Stimulated activated CD4-positive, alpha-beta T cell treated with anti-CD3 and anti-CD28 coated beads, Interleukin-1b, Interleukin-23, amount 100 ng/mL, for 48 hours (primary cell): ENCODE data around the gene ARL9.

Source experiments
- DNase-seq: peaks from one replicate; pipeline ENCODE4 v3.0.0-alpha.2; 2020

The ARL9 gene, protein sequence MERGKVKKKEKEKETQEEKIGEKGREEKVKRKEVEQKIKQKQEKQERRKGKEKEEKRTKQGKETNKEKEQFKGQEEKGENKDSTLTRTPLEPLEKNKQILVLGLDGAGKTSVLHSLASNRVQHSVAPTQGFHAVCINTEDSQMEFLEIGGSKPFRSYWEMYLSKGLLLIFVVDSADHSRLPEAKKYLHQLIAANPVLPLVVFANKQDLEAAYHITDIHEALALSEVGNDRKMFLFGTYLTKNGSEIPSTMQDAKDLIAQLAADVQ

DNA sequence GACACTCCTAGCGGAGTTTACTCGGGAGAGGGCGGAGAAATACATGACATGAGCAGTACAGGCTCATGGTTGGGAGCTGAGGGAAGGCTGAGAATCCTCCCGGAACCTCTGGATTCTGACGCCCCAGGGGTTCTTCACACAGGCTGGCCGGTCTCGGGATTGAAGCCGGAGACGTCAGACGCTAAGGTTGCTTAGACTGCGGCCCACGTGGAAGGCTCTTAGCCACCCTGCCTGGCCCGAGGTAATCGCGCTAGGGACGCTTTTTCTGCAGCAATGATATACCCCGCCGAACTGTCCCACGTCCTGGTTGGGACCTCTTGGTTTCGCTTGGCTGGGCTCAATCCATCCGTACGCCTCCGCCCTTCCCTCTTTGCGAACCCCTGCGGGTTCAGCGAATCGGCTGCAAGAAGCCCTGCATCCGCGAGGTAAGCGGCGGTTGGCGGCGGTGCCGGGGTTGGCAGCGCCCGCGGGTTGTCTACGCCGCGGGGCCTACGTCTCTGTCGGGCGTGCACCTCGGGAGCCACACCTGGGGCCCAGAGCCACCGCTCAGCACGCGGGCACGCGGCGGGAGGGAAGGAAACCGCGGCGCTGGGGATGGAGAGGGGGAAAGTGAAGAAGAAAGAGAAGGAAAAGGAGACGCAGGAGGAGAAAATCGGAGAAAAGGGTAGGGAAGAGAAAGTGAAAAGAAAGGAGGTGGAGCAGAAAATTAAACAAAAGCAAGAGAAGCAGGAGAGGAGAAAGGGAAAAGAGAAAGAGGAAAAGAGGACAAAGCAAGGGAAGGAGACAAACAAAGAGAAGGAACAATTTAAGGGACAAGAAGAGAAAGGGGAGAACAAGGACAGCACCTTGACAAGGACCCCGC, at the start of gene ARL9:
TSS of gene ARL9 (plus strand) at position 523 of the 862 bp plus-strand sequence. CDS start at position 595, 72 bp downstream.
- peak; percentile 57 for DNase-seq

DNA sequence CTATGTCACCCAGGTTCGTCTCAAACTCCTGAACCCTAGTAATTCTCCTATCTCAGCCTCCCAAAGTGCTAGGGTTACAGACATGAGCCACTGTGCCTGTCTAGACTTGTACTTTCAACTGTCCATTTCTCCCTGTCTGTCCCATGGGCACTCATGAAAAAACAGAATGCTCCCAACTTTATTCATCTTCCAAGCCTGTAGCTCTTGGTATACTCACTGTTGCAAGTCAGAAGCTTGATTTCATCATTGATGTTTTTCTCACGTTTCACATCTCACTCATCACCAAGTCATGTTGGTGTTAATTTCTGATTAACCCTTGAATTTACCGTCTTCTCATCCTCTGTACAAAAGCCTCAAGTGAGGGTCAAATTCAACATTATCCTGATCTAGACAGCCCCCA, 45.5 kb upstream of the ARL9 start:
- no peak for DNase-seq

DNA sequence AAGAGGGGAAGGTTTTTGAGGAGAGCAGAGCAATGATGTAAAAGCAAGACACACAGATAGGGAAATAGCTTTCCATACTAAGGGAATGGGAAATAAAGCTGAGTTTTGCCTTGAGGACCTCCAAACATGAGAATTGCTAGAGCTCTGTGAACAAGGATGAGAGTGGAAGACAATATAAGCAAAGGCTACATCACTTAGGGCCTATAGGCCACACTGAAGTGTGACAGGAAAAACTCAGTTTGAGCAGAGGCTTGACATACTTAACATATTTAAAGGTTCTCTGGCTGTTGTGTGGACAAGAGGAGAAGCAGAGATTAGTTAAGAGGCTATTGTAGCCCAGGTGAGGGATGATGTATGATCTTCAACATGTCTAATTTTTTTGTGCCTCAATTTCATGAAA, 43.4 kb upstream of the ARL9 start:
- DNase-seq, result no peak

DNA sequence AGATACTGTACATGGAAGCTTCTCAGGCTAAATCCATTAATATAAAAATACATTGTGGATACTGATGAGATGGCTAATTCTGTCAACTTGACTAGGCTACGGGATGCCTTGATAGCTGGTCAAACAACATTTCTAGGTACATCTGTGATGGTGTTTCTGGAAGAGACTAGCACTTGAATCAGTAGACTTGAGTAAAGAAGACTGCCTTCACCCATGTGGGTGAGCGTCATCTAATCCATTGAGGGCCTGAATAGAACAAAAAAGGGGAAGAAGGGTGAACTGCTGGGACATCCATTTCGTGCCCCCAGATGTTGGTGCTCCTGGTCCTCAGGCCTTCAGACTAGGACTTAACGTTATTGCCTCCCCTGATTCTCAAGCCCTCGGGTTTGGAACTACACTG, 41.9 kb upstream of the ARL9 start:
- DNase-seq, result no peak

DNA sequence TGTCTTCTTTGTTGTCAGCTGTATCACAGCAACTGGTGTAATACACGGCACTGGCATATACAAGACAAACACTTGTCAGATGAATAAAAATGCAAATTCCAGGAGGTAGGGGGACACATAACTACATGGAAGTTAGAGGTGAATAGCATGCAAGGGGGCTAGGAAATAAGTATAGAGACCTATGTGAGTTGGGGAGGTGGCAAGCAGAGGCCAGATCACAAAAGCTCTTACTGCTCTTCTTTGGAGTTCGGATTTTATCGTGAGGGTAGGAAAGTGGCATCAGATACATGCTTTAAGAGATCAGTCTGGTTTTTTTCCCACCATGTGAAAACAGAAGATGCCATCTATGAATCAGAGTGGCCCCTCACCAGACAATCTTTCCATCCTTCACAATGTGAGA, 41.0 kb upstream of the ARL9 start:
- no peak for DNase-seq

DNA sequence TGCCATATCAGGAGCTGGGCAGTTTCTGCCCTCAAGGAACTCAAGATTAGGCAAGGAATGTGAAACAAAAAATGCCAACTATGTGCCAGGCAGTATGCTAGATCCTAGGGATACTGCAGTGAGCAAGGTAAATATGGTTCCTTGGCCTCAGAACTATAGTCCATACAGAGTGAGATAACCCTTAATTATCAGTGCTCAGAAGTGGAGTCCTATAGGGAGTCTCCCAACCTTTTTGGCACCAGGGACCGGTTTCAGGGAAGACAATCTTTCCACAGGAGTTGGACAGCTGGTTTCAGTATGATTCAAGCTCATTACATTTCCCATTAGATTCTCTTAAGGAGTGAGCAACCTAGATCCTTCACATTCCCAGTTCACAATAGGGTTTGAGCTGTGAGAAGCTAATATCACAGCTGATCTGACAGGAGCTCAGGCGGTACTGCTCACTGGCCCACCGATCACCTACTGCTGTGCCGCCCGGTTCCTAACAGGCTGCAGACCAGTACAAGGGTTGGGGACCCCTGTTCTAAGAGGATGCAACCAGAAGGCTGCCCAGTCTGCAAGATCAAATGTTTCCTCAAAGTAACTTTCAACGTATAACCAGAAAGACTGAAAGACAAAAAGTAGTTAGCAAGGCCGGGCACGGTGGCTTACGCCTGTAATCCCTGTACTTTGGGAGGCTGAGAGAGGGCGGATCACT, 39.8 kb upstream of the ARL9 start:
- DNase-seq, result no peak

DNA sequence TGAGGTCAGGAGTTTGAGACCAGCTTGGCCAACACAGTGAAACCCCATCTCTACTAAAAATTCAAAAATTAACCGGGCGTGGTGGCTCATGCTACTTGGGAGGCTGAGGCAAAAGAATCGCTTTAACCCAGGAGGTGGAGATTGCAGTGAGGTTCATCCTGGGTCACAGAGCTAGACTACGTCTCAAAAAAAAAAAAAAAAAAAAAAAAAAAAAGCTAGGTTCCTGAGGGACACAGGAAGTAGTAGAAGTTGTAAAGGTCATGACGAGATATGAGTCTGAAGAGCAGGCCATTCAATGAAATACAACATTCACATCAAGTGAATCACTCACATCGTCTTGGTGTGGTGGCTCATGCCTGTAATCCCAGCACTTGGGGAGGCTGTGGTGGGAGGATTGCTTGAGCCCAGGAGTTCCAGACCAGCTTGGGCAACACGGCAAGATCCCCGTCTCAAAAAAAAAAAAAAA, 39.3 kb upstream of the ARL9 start:
- peak; percentile 39 for DNase-seq

DNA sequence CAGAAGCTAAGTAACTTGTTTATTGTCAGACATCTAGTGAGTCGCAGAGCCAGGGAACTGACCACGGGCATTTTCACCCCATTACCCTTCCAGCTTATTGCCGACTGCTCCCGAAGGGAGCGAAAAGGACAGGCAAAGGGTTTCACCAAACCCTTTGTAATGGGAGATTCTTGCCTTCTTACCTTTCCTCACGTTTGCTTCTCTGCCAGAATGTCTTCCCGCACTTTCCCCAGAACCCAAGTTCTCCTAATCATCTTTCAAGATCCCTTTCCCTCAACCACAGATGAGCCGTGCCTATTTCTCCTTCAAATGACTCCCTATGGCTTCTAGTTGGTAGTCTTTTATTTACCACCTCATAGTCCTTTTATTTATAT, 38.7 kb upstream of the ARL9 start:
- no peak for DNase-seq

DNA sequence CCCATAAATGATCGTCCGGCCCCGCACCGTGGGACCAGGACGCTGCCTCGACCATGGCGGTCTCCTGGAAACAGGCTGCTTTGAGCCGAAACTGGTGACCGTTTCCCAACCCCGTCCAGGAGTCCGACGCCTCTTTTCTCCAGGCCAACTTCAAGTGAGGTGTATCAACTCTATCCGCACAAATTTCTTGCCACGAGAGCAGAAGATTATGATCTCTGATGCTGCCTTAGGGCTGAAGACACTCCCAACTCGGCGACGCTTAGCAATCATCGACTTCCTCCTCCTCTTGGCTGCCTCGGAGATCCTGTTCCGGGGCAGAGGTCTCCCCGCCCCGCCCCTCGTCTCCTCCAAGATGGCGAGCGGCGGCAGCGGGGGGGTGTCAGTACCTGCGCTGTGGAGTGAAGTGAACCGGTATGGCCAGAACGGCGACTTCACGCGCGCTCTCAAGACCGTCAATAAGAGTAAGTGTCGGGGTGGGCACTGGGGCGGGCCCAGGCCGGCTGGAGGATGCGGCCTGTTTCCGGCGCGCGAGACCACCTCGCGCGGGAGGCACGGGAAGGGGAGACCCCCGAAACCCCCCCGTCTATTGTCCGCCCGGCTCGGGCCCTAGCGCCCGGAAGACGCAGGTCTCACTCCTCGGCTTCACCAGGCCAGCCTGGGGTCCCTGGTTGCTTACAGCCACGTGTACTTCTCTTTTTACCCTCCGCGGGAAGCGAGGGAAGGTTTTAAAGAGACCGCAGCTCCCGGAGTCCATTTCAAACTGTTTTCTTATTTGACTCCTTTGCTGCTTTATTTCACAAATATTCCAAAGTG, 38.1 kb upstream of the ARL9 start, which contains the start of gene SRP72:
TSS of gene SRP72 (plus strand) at position 334 of the 813 bp plus-strand sequence. CDS start at position 353, 19 bp downstream.
- DNase-seq, result peak; percentile 89

DNA sequence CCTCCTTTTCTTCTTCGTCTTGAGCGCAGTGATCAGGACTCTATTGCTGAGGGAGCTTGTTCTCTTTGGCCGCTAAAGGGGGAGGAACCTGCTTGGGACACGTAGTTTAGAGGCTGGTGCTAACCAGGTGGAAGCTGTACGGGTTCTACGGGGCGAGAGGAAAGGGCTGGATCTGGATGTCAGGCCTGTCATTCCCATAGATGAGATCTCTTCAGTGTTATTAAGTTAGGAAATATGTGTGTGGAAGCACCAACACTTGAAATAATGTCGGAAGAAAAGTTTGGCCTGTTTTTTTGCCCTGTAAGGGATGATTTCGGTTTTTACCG, 37.5 kb upstream of the ARL9 start:
- DNase-seq, result peak; percentile 12

DNA sequence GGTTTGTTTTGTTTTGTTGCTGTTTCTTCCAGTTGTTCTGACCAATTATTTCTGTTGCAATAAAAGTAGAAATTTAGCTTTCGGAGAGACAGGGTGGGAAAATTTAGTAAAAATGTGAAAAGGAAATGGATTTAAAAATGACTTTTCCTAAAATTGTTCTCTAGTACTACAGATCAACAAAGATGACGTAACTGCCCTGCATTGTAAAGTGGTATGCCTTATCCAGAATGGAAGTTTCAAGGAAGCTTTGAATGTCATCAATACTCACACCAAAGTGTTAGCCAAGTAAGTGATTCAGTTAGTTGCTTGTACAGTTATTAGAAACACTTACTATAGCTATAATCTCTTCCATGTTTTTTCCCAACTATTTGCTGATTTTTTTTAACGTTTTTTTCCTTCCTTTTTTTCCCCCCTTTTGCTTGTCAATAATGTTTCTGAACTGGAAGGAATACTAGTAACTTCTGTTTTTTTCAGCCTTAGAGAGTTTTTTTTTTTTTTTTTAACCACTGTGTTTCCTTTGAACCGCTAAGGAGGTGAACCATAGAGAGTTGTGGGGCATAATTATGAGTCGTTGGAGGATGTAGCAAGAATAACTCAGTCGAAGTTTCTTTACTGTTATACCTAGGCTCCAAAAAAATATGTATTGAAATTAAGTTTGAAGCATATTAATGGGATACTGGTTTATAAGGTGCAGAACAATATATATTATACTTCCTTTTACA, 35.9 kb upstream of the ARL9 start:
- no peak for DNase-seq

DNA sequence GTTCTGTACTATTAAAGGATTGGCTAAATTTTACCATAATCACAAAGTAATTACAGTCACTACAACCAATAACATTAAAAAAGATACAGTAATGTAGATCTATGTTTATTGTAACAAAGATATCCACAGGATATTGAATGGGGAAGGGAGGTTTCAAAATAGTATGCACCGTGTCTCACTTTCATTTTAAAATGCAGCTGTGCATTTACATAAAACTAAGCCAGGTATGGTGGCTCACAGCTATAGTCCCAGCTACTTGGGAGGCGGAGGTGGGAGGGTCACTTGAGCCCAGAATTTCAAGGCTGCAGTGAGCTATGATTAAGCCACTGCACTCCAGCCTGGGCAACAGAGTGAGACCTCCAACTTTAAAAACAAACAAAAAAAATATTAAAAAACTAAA, 29.7 kb upstream of the ARL9 start:
- no peak for DNase-seq

DNA sequence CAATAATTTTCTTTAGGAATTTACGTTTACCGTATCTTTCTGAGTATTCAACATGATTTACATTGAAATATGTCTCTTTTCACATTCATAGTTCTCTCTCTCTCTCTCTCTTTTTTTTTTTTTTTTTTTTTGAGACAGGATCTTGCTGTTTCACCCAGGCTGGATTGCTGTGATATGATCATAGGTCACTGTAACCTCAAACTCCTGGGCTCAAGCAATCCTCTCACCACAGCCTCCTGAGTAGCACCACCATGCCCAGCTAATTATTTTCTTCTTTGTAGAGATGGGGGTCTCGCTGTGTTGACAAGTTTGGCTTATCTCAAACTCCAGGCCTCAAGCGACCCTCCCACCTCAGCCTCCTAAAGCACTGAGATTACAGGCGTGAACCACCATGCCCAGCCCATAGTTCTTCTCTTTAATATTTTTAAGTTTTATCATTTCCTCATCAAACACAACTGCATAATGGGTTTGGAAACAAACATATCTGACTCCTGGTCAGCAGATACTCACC, 28.3 kb upstream of the ARL9 start:
- no peak for DNase-seq

DNA sequence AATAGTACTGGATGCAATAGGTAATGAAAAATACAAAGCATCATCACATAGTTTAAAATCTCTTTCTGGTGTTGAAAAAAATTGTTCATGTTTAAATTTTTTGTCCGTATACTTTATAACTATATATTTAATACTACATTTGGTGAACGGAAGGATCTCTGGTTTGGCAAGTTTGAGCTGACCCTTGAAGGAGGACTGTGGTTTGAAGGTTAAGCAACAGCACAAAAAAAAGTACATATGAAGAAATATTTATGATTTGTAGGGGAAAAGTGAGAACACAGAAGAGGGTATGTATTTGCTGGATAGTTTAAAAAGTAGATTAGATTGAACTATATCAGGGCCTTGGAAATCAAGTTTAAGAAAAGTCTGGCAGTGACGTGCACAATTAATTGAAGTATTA, 24.9 kb upstream of the ARL9 start:
- no peak for DNase-seq

DNA sequence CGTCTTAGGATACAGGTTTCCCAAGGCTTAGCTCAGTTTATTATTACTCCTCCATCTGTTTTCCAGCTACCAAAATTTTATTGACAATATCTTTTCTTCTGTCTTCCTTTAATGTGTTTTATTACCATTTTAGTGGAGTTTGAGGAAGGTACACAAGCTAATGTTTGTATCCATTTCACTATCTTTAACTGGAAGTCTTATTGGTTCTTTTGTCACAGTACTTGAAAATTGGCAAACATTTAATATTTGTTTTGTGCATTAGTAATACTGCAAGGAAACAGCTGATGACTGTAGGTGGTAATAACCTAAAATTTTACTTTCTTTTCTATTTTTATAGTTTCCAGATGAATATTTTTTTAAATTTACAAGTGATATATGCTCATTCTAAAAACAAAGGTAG, 9.3 kb upstream of the ARL9 start:
- DNase-seq, result no peak

DNA sequence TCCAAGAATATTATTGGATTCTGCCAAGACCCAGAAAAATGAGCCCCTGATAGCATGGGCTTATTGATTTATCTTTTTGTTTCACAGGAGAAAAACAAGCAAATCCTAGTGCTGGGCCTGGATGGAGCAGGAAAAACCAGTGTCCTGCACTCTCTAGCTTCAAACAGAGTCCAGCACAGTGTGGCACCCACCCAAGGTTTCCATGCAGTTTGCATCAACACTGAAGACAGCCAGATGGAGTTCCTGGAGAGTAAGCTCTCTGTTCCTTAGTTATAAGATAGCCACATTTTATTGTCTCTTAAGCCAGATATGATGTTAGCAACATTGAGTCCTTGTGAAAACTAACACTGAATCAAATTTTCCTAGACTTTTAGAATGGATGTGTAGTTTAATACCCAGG, 5.5 kb downstream of the ARL9 start:
- no peak for DNase-seq

DNA sequence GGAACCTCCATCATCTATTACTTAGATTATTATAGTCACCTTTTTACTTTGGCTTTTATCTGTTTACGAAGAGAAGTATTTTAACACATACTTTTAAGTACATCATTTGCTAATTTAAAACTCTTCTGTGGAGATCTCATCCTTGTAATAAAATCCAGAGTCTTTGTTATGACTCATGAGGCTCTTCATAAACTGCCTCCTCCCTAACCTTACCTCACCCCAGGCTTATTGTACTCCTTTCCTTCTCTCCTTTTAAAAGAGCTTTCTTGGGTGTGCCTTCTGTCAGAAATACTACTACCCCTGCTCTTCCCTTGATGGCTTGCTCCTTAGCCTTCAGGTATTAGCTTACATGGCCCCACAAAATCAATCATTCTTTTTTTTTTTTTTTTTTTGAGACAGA, 6.6 kb downstream of the ARL9 start:
- no peak for DNase-seq

DNA sequence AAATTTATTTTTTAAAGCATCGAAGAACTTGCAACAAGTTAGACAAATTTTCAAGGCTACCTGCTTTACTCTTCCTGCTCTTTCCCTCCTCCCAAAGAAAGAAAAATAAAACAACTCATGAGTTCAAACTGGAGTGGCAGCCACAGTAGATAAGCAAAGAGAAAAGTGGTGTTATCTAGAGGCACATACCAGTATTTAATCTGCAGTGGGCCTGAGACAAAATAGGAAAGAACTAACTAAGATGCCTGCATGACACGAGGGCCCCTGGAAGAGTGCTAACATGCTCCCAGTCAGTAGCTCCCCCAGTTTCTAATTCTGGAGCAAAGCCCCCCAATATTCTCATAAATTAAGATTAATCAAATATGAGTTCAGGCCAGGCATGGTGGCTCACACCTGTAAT, 7.9 kb downstream of the ARL9 start:
- DNase-seq, result no peak

DNA sequence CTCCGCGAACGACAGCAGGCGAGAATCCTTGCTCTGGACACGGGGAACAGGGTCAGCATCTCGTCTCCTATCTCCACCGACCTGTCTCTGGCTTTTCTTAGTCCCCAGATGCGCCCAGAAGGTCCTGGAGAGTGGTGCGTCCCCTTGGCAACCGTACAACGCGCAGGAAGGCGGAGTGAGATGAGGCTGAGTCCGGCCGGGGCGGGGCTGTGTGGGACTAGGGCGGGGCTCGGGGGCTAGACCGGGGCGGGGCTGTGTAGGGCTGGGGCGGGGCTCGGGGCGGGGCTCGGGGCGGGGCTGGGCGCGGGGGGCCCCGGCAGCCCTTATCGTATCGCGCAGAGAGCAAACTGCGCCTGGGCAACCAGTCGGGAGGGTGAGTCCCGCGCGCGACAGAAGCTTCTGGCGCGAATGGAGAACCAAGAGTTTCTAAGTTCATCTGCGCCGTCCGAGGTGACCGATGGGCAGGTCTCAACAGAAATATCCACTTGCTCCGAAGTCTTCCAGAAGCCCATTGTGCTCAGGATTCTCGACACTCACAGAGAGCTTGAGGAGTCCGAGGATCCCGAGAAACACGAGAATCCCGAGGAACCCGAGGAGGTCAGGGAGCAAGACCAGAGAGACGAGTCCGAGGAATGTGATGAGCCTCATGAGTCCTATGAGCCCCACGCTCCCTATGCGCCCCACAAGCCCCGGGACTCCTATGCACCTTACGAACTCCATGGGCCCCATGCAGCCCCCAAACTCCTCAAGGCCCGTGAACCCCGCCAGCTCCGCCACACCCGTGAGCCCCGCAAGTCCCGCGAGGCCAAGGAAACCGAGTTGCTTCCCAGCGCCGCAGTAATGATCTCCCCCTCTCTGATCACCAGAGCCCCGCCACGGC, 24.9 kb downstream of the ARL9 start:
- peak; percentile 85 for DNase-seq

DNA sequence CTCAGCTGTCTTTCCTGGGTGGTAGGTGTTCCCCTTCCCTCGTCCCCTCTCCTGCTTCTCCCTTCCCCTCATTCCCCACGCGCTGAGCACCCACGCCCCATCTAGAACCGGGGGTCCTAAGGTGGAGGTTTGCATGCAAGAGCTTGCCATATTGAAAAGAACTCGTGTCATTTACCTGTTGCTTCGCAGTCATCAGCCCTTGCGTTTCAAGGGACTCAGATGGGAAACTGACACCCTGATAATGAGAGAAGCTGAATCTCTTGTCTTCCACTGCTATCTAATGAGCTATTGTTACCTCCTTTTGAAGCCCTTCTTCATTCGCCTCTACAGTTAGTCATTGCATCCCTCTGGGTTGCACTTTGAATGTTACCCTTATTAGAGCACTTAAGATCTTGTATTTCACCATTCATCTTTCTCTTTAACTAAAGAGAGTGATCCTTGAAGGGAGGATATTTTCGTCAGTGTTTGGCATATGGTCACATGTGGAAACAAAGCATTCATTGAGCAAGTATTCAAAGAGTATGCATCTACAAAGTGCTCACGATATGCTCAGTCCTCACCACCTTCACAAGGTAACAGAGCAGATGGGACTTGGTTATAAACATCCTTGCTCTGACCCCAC, 25.7 kb downstream of the ARL9 start:
- DNase-seq, result no peak
